Spleen (tissue), 7 donors: ENCODE results near the gene SCFD2.

Experiments
- POLR2A ChIP-seq, 3 donors: fragments of 450-650 bp; IDR thresholded peaks; one replicate each; pipeline ENCODE4 v1.5.1; 2017; ENCODE audit warnings: antibody characterized with exemption in 3 of 3, mild to moderate bottlenecking in 1 of 3
- POLR2AphosphoS5 ChIP-seq, 3 donors: sonication (generic); formaldehyde crosslinking; IDR thresholded peaks; one replicate each; pipeline ENCODE4 v1.5.1; 2017; ENCODE audit warnings: antibody characterized with exemption in 3 of 3
- TF ChIP-seq, protein P1 (sequence below), 11 experiments: fragments of 200-600 bp in 7 of 11; fragments of 450-650 bp in 4 of 11; sonication (generic) in 4 of 11; IDR thresholded peaks in 8 of 11; conservative IDR thresholded peaks in 3 of 11; 1 replicate in 7 of 11; 2 replicates in 4 of 11; pipeline versions ENCODE4 v1.4.0 to v1.8.0; 2016 to 2021; ENCODE audit warnings: antibody characterized with exemption in 11 of 11, inconsistent platforms in 4 of 11, mild to moderate bottlenecking in 1 of 11
- donor health status: DM: no; HTN: no; CAD: no; lungs with moderate emphysema.
- donor health status: DM: no; HTN: no; CAD: no.
- donor health status: DM: no; HTN: no; CAD: no.

DNA sequence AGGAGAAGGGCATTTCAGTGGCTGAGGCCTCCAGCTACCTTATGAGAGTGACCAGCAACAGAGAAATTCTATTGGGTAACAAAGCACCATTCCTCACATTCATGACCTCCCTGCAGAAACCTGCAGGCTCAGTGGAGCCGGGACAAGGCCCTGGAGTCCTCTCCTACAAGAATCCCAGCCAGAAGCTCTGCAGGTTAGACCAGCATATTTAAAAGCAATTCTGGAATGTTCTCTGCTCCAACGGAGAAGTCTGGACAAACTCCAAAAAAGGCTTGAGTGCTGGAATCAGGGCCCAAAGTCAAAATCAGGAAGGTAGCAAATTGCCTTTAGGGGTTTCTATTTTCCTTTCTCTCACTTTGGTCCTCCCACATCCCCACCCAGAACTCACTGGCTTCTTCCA is 202.9 kb downstream of the SCFD2 start:
- TF ChIP-seq, protein P1, sequence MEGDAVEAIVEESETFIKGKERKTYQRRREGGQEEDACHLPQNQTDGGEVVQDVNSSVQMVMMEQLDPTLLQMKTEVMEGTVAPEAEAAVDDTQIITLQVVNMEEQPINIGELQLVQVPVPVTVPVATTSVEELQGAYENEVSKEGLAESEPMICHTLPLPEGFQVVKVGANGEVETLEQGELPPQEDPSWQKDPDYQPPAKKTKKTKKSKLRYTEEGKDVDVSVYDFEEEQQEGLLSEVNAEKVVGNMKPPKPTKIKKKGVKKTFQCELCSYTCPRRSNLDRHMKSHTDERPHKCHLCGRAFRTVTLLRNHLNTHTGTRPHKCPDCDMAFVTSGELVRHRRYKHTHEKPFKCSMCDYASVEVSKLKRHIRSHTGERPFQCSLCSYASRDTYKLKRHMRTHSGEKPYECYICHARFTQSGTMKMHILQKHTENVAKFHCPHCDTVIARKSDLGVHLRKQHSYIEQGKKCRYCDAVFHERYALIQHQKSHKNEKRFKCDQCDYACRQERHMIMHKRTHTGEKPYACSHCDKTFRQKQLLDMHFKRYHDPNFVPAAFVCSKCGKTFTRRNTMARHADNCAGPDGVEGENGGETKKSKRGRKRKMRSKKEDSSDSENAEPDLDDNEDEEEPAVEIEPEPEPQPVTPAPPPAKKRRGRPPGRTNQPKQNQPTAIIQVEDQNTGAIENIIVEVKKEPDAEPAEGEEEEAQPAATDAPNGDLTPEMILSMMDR (IDR thresholded peaks at IDR 0.05 in 8 of 11, conservative IDR thresholded peaks at IDR 0.05 in 3 of 11) = no peak
- TF ChIP-seq POLR2AphosphoS5 (IDR thresholded peaks at IDR 0.05) = no peak
- TF ChIP-seq POLR2A (IDR thresholded peaks at IDR 0.05) = no peak
